ENCODE results near the gene E2F3. TPM values are rescaled to one million over a fixed set of nuclear protein-coding genes. Genes with fewer than 3 reads are reported as not detected.

E2F3 gene
- total RNA-seq, 4 donors from 2014 or later: 2.2 to 16.3 (median 5.6) TPM

DNA sequence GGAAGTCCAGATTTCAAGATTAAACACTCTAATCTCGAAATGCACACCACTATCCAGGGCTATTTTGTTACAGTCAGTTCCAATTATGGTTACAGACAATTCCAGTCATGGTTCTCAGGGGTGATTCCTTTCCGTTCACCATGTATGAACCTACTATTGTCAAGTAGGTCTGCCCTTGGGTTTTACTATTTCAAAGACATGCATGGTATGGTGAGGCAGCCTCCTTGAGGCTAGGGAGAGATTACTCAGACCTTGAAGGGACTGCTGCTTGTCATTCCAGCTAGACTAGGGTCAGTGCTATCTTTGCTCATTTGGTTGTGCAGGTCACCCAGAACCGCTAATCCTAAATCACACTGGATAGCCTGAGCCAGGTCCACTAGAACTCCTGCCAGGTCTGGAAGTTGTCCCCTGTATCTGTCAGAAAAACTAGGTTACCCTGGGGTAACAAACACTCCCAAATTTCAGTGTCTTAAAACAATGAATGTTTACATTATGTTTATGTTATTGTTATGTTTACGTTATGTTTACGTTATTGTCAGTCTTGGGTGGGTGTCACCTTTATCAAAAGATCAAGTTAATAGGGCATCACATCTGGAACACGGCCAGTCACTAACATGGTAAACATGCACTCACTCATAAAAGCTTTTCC is 41.1 kb upstream of the E2F3 start:
- Histone ChIP-seq H3K4me3 (no peak overlapping the region), H3K4me1 (no peaks in the 10 kb centered on the region), H3K27ac (no peak overlapping the region), H3K36me3 (no peaks in the 10 kb centered on the region), H3K9me3 (no peaks in the 10 kb centered on the region), H3K27me3 (no peaks in the 10 kb centered on the region)
- intact Hi-C loops (cut with DNase I; ENCODE audit: low total_unique reads) (no loop called here), in situ Hi-C loops (cut with MboI; ENCODE audit: low pct_ligation_motif_present in 1 of 4, low pct_unique_long_range_greater_than_20kb in 1 of 4, low sequenced_read_pairs in 3 of 4) (no loop called here)
- no peak for DNase-seq
- no peak for TF ChIP-seq EP300 (IDR thresholded peaks at IDR 0.05; ENCODE audit: low read depth)
- TF ChIP-seq POLR2AphosphoS5 (IDR thresholded peaks at IDR 0.05): no peak
- TF ChIP-seq POLR2A (IDR thresholded peaks at IDR 0.05): no peak
- TF ChIP-seq, protein P1, sequence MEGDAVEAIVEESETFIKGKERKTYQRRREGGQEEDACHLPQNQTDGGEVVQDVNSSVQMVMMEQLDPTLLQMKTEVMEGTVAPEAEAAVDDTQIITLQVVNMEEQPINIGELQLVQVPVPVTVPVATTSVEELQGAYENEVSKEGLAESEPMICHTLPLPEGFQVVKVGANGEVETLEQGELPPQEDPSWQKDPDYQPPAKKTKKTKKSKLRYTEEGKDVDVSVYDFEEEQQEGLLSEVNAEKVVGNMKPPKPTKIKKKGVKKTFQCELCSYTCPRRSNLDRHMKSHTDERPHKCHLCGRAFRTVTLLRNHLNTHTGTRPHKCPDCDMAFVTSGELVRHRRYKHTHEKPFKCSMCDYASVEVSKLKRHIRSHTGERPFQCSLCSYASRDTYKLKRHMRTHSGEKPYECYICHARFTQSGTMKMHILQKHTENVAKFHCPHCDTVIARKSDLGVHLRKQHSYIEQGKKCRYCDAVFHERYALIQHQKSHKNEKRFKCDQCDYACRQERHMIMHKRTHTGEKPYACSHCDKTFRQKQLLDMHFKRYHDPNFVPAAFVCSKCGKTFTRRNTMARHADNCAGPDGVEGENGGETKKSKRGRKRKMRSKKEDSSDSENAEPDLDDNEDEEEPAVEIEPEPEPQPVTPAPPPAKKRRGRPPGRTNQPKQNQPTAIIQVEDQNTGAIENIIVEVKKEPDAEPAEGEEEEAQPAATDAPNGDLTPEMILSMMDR (IDR thresholded peaks at IDR 0.05): no peak
- WGBS, 2 donors (ENCODE audit: low coverage in 1 of 2): 70 to 77% methylated on average over 4 to 6 of the region's 6 CpGs

DNA sequence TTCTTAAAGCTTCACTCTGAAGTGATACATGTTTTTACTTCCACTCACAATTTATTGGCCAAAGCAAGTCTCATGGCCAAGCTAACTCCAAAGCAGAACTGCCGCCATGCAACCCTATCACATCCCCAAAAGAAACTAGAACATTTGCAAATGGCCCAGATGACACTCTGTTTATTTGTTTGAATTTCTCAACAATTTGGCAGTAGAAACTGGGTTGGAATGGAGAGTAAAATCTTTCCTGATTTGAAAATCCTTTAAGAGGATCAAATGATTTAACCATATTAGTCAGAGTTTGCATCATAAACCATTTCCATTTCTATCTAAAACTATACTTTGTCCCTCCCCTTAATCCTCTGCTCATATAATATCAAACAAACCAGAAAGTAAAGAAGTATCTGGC is 39.1 kb upstream of the E2F3 start:
- Histone ChIP-seq H3K36me3 (no peaks in the 10 kb centered on the region), H3K27ac (no peak overlapping the region), H3K27me3 (no peaks in the 10 kb centered on the region), H3K9me3 (no peaks in the 10 kb centered on the region), H3K4me3 (no peak overlapping the region), H3K4me1 (peaks cover 0 to 5% (median 0%) of the 10 kb centered on the region in 4 donors)
- WGBS, 2 donors (ENCODE audit: low coverage in 1 of 2): 88% methylated on average over 1 of the region's 1 CpG; no CpG with 5 or more reads in 1 of the 2 donors
- intact Hi-C loops (cut with DNase I; ENCODE audit: low total_unique reads) (no loop called here), in situ Hi-C loops (cut with MboI; ENCODE audit: low pct_ligation_motif_present in 1 of 4, low pct_unique_long_range_greater_than_20kb in 1 of 4, low sequenced_read_pairs in 3 of 4) (no loop called here)
- no peak for TF ChIP-seq EP300 (IDR thresholded peaks at IDR 0.05; ENCODE audit: low read depth)
- TF ChIP-seq, protein P1 (IDR thresholded peaks at IDR 0.05): no peak
- TF ChIP-seq POLR2AphosphoS5 (IDR thresholded peaks at IDR 0.05): no peak
- no peak for TF ChIP-seq POLR2A (IDR thresholded peaks at IDR 0.05)
- DNase-seq: no peak

DNA sequence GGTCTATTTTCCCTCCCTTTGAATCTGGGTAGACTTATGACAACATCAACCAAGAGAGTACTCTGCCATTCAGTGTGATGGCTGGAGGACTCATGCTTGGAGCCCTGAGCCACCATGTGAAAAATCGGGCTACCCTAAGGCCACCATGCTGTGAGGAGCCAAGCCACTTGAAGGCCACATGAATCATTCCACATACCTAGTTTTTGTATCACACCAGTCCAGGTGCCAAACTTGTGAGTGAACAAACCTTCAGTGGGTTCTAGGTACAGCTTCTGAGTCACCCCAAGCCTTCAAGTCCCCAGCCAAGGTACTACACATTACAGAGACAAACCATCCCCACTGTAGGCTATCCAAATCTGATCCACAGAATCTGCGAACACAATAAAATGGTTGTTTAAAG is 37.4 kb upstream of the E2F3 start:
- in situ Hi-C loops (cut with MboI; ENCODE audit: low pct_ligation_motif_present in 1 of 4, low pct_unique_long_range_greater_than_20kb in 1 of 4, low sequenced_read_pairs in 3 of 4): no loop called here
- Histone ChIP-seq H3K4me1 (peaks cover 0 to 8% (median 0%) of the 10 kb centered on the region in 4 donors), H3K9me3 (no peaks in the 10 kb centered on the region), H3K27ac (no peak overlapping the region), H3K27me3 (no peaks in the 10 kb centered on the region), H3K36me3 (no peaks in the 10 kb centered on the region), H3K4me3 (no peak overlapping the region)
- intact Hi-C loops (cut with DNase I; ENCODE audit: low total_unique reads): no loop called here
- 89% methylated on average over 2 of the region's 2 CpGs; no CpG with 5 or more reads in 1 of the 2 donors for WGBS, 2 donors (ENCODE audit: low coverage in 1 of 2)
- TF ChIP-seq POLR2A (IDR thresholded peaks at IDR 0.05): no peak
- TF ChIP-seq, protein P1 (IDR thresholded peaks at IDR 0.05): no peak
- TF ChIP-seq EP300 (IDR thresholded peaks at IDR 0.05; ENCODE audit: low read depth): no peak
- TF ChIP-seq POLR2AphosphoS5 (IDR thresholded peaks at IDR 0.05): no peak
- DNase-seq: no peak

DNA sequence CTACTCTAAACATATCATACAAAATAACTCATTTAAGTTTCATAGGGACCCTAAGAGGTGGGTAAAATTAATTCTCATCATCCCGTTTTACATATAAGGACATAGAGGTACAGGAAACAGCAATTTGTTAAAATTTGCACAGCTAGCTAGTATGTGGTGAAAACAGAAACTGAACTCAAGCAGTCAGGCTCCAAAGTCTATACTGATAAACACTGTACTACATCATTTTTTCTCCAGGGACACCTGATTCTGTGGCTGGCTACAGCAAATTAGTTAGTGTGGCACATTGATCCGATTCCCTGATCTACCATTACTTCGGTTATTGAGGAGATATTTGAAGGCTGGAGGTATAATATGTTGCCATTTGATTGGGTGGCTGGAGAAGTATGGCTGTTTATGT is 36.2 kb upstream of the E2F3 start:
- in situ Hi-C loops (cut with MboI; ENCODE audit: low pct_ligation_motif_present in 1 of 4, low pct_unique_long_range_greater_than_20kb in 1 of 4, low sequenced_read_pairs in 3 of 4): no loop called here
- 67 to 83% methylated on average over 2 to 3 of the region's 3 CpGs for WGBS, 2 donors (ENCODE audit: low coverage in 1 of 2)
- intact Hi-C loops (cut with DNase I; ENCODE audit: low total_unique reads): no loop called here
- Histone ChIP-seq H3K36me3 (no peaks in the 10 kb centered on the region), H3K4me1 (peaks cover 0 to 8% (median 0%) of the 10 kb centered on the region in 4 donors), H3K4me3 (no peak overlapping the region), H3K27ac (no peak overlapping the region), H3K27me3 (no peaks in the 10 kb centered on the region), H3K9me3 (no peaks in the 10 kb centered on the region)
- DNase-seq: no peak
- no peak for TF ChIP-seq POLR2A (IDR thresholded peaks at IDR 0.05)
- no peak for TF ChIP-seq EP300 (IDR thresholded peaks at IDR 0.05; ENCODE audit: low read depth)
- TF ChIP-seq POLR2AphosphoS5 (IDR thresholded peaks at IDR 0.05): no peak
- TF ChIP-seq, protein P1 (IDR thresholded peaks at IDR 0.05): no peak

Data from transverse colon (tissue), 4 donors.